A673 (cell line): ENCODE measurements around the gene TRABD.

Experiments
- EZH2 ChIP-seq: fragments of 200-600 bp; sonication (generic); IDR thresholded peaks from 2 replicates; pipeline ENCODE4 v1.6.1; 2017; ENCODE audit warnings: borderline replicate concordance, low read depth, mild to moderate bottlenecking, mixed read lengths, antibody characterized with exemption, low read length; ENCODE audit not compliant: poor library complexity, severe bottlenecking
- TF ChIP-seq, protein P1 (sequence below): fragments of 300-800, 200-600 bp; sonication (generic); conservative IDR thresholded peaks from 2 replicates; pipeline ENCODE4 v1.5.1; 2017; ENCODE audit warnings: low read depth, mild to moderate bottlenecking, antibody characterized with exemption, low read length, moderate library complexity, mixed read lengths

GRCh38 chr22:50228366-50228765, 42.7 kb downstream of the TRABD start:
- TF ChIP-seq, protein P1, sequence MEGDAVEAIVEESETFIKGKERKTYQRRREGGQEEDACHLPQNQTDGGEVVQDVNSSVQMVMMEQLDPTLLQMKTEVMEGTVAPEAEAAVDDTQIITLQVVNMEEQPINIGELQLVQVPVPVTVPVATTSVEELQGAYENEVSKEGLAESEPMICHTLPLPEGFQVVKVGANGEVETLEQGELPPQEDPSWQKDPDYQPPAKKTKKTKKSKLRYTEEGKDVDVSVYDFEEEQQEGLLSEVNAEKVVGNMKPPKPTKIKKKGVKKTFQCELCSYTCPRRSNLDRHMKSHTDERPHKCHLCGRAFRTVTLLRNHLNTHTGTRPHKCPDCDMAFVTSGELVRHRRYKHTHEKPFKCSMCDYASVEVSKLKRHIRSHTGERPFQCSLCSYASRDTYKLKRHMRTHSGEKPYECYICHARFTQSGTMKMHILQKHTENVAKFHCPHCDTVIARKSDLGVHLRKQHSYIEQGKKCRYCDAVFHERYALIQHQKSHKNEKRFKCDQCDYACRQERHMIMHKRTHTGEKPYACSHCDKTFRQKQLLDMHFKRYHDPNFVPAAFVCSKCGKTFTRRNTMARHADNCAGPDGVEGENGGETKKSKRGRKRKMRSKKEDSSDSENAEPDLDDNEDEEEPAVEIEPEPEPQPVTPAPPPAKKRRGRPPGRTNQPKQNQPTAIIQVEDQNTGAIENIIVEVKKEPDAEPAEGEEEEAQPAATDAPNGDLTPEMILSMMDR, result no peak
- TF ChIP-seq EZH2, result no peak
